Endothelial cell of hepatic sinusoid (primary cell): Measurements from ENCODE around the gene SPACA7.

Source experiments
- in situ Hi-C: cut with HindIII; loops from 2 replicates; pipeline ENCODE4 v1.10.0; 2017; ENCODE audit warnings: low sequenced_read_pairs

SPACA7 gene

DNA sequence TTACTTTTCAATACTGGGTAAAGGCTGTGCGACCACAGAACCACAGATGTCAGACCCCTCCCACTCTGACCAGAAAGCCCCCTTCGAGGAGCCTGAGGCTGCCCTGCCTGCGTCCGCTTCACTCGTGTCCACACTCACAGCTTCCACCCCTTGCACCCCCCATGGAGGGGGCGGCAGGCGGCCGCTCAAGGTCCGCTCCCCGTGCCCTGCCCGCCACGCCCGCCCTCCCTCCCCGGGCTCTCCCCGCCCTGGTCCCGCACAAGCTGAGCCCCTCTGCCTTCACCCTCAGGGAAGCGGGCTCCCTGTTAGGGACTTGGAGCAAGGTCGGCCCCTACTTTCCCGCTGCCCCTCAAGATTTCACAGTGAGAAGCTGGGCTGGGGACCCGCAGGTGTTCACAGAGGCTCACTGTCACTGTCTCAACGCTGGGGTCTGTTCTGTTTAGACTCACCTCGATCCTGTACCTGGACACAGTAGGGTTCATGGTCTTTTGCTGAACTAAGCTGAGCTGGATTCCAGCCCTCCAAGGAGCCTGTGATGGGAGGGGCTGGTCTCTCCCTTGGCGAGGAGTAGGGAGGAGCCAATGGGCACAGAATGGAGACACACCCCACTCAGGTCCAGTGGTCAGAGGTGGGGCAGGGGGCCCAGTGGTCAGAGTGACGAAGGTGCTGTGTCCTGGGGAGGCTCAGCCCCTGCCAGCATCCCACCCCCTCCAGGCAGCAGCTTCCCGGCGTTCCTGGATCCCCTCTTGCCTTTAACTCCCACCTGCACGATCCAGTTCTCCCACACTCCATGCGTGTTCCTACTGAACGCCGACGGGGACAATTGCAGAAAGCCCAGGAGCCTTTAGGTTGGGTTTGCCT lies 69.5 kb downstream of the SPACA7 start:
- in situ Hi-C loops: no loop called here

DNA sequence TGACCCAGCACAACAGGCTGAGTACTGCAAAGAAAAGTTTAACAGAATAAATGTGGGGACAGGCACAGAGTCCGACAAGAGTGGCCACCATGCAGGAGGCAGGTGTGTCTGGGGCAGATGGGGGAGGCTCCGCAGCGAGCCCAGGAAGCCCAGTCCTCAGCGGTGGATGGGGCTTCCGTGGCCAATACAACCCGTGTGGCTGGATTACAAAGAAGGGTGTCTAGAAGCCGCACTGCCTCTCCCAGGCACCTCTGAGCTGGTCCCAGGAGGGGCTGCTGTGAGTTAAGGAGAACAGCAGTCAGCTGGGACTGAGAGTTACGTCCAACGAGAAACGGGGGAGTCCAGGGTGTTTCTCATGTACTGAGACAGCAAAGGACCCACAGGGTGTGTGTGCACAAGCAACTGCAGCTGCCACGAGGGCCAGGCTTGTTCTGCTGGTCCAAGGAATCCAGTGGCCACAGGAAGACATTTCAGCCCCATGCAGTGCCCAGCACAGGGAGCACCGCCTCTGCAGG lies 70.2 kb downstream of the SPACA7 start:
- in situ Hi-C loops: no loop called here

DNA sequence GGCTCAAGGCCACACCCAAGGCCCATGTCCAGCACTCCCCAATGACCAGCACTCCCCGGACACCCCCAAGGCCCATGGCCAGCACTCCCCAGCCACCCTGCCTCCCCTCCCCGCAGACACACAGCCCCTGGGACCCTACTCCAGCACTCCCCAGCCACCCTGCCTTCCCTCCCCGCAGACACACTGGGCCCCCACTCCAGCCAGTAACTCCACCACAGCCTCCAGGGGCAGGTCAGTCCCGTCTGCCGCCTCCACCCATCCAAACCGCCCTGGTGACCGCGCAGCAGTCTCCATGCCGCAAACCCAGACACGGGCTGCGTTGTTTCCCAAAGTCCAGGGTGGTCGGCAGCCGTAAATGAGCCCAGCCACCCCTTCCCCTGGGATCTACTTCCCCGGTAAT lies 70.7 kb downstream of the SPACA7 start:
- in situ Hi-C loops: no loop called here

GRCh38 chr13:112447306-112447705 lies 71.2 kb downstream of the SPACA7 start:
- in situ Hi-C loops: no loop called here

DNA sequence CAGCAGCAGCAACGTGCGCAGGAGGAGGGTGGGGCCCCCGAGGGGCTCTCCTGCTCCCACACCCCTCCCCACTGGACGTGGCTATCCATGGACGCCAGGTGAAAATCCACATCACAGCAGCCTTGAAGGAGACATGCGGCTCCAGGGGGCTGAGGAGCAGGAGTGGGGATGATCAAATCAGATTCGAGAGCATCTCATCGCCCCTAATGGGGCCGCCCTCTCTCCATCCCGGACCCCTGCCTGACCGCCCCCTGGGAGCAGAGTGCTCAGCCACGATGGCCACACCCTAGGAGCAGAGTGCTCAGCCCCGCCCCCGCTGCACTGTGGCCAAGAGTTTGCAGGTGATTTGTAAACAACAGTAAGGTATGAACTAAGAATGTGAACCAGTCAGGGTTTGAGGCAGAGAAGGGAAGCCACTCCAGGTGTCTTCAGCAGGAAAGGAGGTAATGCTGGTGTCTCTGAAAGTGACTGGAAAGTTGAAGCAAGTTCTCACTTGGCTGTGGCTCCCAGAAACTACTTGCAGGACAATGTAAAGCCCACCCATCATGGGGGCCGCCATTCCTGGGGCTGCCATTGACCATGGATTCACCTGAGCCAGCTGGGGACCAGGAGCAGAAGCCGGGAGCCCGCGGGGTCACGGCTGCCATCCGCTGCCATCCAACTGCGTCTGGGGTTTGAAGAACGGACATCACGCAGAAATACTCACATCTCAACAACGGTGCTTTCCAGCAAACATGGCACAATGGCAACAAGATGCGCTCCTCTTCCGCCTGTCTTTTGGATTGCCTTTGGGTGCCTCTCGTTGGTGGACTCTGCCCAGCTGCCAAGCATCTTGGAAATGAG lies 71.8 kb downstream of the SPACA7 start:
- in situ Hi-C loops: no loop called here

GRCh38 chr13:112448621-112449544 lies 72.7 kb downstream of the SPACA7 start:
- in situ Hi-C loops: no loop called here

GRCh38 chr13:112449545-112449930 lies 73.4 kb downstream of the SPACA7 start:
- in situ Hi-C loops: no loop called here

DNA sequence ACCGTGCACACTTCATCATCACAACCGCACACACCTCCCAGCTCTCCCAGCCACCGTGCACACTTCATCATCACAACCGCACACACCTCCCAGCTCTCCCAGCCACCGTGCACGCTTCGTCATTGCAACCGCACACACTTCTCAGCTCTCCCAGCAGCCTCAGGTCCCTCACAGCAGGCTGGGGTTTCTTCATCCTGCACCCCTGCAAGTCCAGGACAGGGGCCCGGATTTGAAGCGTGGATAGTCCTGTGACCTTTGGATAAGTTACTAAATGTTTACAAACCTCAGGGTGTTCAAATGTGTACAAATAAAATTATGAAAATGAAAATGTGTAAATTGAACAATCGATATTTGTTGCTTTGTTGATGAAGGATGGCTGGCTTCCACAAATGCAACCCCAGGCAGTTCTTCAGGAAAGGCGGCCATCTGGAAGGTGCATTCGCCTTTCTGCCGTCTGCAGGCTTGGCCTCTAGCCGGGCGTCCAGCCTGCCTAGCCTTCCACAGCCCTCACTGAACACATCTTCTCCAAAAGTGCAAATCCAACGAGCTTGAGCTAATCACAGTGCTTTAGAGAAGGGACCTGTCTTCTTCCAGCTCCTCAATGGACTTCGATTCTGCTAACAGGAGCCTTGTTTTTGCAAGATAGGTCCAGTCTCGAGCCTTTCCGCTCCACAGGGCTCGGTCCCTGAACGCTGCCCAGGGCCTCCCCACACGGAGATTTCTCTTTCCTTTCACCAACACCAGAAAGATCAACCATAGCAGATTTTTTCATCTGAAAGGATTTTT lies 74.2 kb downstream of the SPACA7 start:
- in situ Hi-C loops: no loop called here

DNA sequence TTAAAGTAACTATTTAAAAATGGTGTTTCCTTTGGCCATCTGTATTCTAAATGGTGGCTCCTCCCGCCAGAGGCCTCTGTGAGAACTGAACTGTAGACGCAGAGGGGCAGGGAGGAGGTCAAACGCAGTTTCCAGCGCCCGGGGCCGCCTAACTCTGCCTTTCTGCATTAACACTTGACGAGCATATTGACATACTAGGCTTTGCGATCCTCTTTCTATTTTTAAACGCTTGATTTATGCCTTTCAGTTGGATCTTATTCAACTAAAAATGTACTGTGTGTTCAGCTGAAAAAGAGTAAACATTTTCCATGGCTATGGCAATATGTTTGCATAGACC lies 74.7 kb downstream of the SPACA7 start:
- in situ Hi-C loops: no loop called here

- in situ Hi-C loops: no loop called here
Measured at GRCh38 chr13:112451512-112452379, 75.6 kb downstream of the SPACA7 start.

GRCh38 chr13:112452380-112453206 lies 76.4 kb downstream of the SPACA7 start:
- in situ Hi-C loops: no loop called here

GRCh38 chr13:112453207-112453829 lies 77.2 kb downstream of the SPACA7 start:
- in situ Hi-C loops: no loop called here

- in situ Hi-C loops: no loop called here
Measured at GRCh38 chr13:112453874-112454647, 77.9 kb downstream of the SPACA7 start.

DNA sequence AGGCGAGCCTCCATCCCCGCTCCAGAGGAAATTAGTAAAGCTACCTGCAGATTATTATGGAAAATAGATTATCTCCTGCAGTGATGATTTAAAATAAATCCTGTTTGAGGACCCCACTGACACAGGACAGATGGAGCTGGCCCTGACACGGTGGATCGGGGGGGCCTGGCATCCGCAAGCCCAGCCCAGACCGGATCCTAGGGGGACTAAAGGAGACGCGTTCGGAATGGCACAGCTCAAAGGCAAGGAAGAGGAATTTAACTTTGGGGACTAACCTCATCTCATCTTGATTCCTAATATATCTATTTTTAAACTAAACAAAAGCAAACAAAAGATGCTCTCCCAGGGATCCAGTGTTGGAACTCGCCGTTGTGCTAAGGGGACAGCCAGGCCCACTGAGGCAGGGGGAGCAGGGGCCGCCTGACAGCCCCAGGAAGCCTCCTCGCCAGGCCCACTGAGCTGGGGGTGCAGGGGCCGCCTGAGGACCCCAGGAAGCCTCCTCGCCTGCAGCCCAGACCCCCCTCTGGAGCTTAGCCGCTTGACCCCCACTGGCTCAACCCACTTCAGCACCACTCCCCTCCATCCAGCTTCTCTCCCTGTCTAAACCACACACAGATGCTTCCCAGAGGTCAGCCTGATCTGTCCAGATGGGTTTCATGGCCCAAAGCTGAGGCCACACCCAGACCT lies 78.6 kb downstream of the SPACA7 start:
- in situ Hi-C loops: no loop called here

DNA sequence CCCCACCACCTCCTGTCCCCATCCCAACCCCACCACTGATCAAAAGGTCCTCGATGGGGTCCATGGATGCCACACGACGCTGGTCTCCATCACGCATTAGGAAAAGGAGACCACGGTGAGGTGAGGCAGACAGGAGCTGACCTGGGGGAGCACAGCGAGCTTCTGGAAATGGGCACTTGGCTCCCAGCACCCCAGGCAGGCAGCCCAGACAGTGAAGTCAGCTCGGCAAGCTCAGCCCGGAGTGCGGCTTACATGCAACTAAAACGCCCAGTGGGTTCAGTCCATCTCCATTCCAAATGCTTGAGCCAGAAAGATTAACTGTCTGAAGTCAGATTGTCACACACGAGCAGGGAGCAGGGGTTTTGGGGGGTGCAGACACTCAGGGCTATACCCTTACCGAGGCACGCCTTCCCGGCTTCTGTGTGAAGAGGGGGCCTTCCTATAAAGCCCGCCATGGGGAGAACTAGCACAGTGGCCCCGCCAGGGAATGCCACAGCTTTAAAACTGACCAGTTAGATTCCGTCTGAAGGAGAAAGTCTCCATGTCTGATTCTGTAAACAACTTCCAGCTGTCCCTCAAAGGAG lies 79.4 kb downstream of the SPACA7 start:
- in situ Hi-C loops: no loop called here
